ENCODE data around the gene RIMBP2. TPM values are rescaled to one million over a fixed set of nuclear protein-coding genes. Genes with fewer than 3 reads are reported as not detected.

Gene RIMBP2
- polyA plus RNA-seq, 1 donor (not counting 4 experiments of a cell fraction or from before 2014, with no cell fraction given) = 0.16 TPM

GRCh38 chr12:130486891-130487416, 229.1 kb downstream of the RIMBP2 start:
- no peak for FAIRE-seq
- dilution Hi-C loops (cut with MboI; ENCODE audit: extremely low pct_ligation_motif_present, low sequenced_read_pairs) = no loop called here
- no peak for TF ChIP-seq CTCF (optimal IDR thresholded peaks at IDR 0.05 in 1 of 3, IDR thresholded peaks at IDR 0.05 in 1 of 3, conservative IDR thresholded peaks at IDR 0.05 in 1 of 3; ENCODE audit: extremely low read depth in 1 of 3, insufficient read depth in 2 of 3, low read length in 3 of 3)
- TF ChIP-seq EZH2 (IDR thresholded peaks at IDR 0.05; ENCODE audit: low read length) = no peak
- no peak for DNase-seq (ENCODE audit: low read depth, low spot score)
- H3K27ac ChIP-seq (ENCODE audit: control insufficient read depth, insufficient read depth, low read length) = no peak overlapping the region
- H3K36me3 ChIP-seq (ENCODE audit: control insufficient read depth in 2 of 2, extremely low read depth in 1 of 2, insufficient read depth in 2 of 2, low read length in 2 of 2) = no peaks in the 10 kb centered on the region
- no peak overlapping the region for H3K4me3 ChIP-seq (ENCODE audit: control insufficient read depth in 2 of 3, extremely low read depth in 1 of 3, insufficient read depth in 2 of 3, low read depth in 1 of 3, low read length in 3 of 3)
- H3K9me3 ChIP-seq (ENCODE audit: control insufficient read depth, low read depth, low read length) = peaks cover 15% of the 10 kb centered on the region
- no peaks in the 10 kb centered on the region for H3K9me1 ChIP-seq (ENCODE audit: control insufficient read depth, extremely low read depth, insufficient read depth, low read length)
- no peaks in the 10 kb centered on the region for H3K4me1 ChIP-seq (ENCODE audit: control insufficient read depth, extremely low read depth, insufficient read depth, low read length)
- H3K9ac ChIP-seq (ENCODE audit: control insufficient read depth, extremely low read depth, insufficient read depth, low read length) = no peak overlapping the region
- H4K20me1 ChIP-seq (ENCODE audit: control insufficient read depth, extremely low read depth, insufficient read depth, low read length) = no peaks in the 10 kb centered on the region
- H2AFZ ChIP-seq (ENCODE audit: control insufficient read depth, low read length) = no peak overlapping the region
- no peaks in the 10 kb centered on the region for H3K27me3 ChIP-seq (ENCODE audit: control insufficient read depth, extremely low read depth, insufficient read depth, low read length)
- H3K79me2 ChIP-seq (ENCODE audit: control insufficient read depth, insufficient read depth, low read length) = no peaks in the 10 kb centered on the region
- H3K4me2 ChIP-seq (ENCODE audit: control insufficient read depth, extremely low read depth, insufficient read depth, low read depth, low read length) = no peak overlapping the region

- Histone ChIP-seq H3K27ac (ENCODE audit: control insufficient read depth, insufficient read depth, low read length) (no peak overlapping the region), H2AFZ (ENCODE audit: control insufficient read depth, low read length) (no peak overlapping the region), H3K79me2 (ENCODE audit: control insufficient read depth, insufficient read depth, low read length) (no peaks in the 10 kb centered on the region), H3K9ac (ENCODE audit: control insufficient read depth, extremely low read depth, insufficient read depth, low read length) (no peak overlapping the region), H3K4me1 (ENCODE audit: control insufficient read depth, extremely low read depth, insufficient read depth, low read length) (no peaks in the 10 kb centered on the region), H3K9me3 (ENCODE audit: control insufficient read depth, low read depth, low read length) (peaks cover 15% of the 10 kb centered on the region), H3K4me2 (ENCODE audit: control insufficient read depth, extremely low read depth, insufficient read depth, low read depth, low read length) (no peak overlapping the region), H4K20me1 (ENCODE audit: control insufficient read depth, extremely low read depth, insufficient read depth, low read length) (no peaks in the 10 kb centered on the region), H3K36me3 (ENCODE audit: control insufficient read depth in 2 of 2, extremely low read depth in 1 of 2, insufficient read depth in 2 of 2, low read length in 2 of 2) (no peaks in the 10 kb centered on the region), H3K27me3 (ENCODE audit: control insufficient read depth, extremely low read depth, insufficient read depth, low read length) (no peaks in the 10 kb centered on the region), H3K4me3 (ENCODE audit: control insufficient read depth in 2 of 3, extremely low read depth in 1 of 3, insufficient read depth in 2 of 3, low read depth in 1 of 3, low read length in 3 of 3) (no peak overlapping the region), H3K9me1 (ENCODE audit: control insufficient read depth, extremely low read depth, insufficient read depth, low read length) (no peaks in the 10 kb centered on the region)
- DNase-seq (ENCODE audit: low read depth, low spot score) (no peak), FAIRE-seq (no peak)
- TF ChIP-seq CTCF (optimal IDR thresholded peaks at IDR 0.05 in 1 of 3, IDR thresholded peaks at IDR 0.05 in 1 of 3, conservative IDR thresholded peaks at IDR 0.05 in 1 of 3; ENCODE audit: extremely low read depth in 1 of 3, insufficient read depth in 2 of 3, low read length in 3 of 3) = no peak
- TF ChIP-seq EZH2 (IDR thresholded peaks at IDR 0.05; ENCODE audit: low read length) = no peak
- dilution Hi-C loops (cut with MboI; ENCODE audit: extremely low pct_ligation_motif_present, low sequenced_read_pairs) = no loop called here
Measured at GRCh38 chr12:130486146-130486435, 230.0 kb downstream of the RIMBP2 start.
